ENCODE data around the gene MSX1. TPM values are rescaled to one million over a fixed set of nuclear protein-coding genes. Genes with fewer than 3 reads are reported as not detected.

Gene MSX1
- total RNA-seq, 1 donor from 2014 or later = not detected

DNA sequence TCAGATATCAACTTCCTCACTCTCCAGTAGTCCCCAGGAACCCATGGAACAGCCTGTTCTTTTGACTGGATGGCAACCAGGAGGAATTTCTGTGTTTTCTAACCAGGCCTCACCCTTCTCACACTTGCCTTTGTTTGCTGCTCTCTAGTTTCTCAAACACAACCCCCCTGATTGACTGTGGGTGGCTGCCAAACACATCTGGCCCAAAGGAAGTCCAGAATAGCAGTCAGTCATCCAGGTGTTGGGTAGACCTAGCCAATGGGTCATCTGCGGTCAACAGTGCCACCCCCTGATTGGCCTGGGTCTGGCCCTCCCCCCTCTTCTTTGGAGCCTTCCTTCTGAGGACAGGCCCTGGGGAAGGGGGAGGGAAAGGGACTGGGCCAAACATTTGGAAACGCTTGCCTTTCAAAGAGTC is 53.7 kb downstream of the MSX1 start:
- no peaks in the 10 kb centered on the region for H3K9me3 ChIP-seq (ENCODE audit: low read depth)
- no peak overlapping the region for H3K4me3 Mint-ChIP-seq
- no peaks in the 10 kb centered on the region for H3F3A ChIP-seq (ENCODE audit: low read depth)
- no peaks in the 10 kb centered on the region for H3K36me3 ChIP-seq
- no peaks in the 10 kb centered on the region for H3K36me3 Mint-ChIP-seq
- no peaks in the 10 kb centered on the region for H3K4me1 Mint-ChIP-seq
- no peaks in the 10 kb centered on the region for H3K79me2 ChIP-seq (ENCODE audit: low read depth)
- H4K20me1 ChIP-seq (ENCODE audit: low read depth) = no peaks in the 10 kb centered on the region
- H3K4me2 ChIP-seq = no peak overlapping the region
- H3K27ac ChIP-seq = no peak overlapping the region
- no peak overlapping the region for H2AFZ ChIP-seq (replicated peaks)
- no peak overlapping the region for H3K9ac ChIP-seq
- no peak overlapping the region for H3K27ac Mint-ChIP-seq
- H3K27me3 ChIP-seq = peaks cover 24% of the 10 kb centered on the region
- H3K4me1 ChIP-seq = no peaks in the 10 kb centered on the region
- no peak for DNase-seq (ENCODE audit: low spot score)
- H3K9me3 Mint-ChIP-seq = peaks cover 6% of the 10 kb centered on the region
- peaks cover 9% of the 10 kb centered on the region for H3K27me3 Mint-ChIP-seq (ENCODE audit: insufficient read depth, low read depth)
- H3K4me3 ChIP-seq = no peak overlapping the region
- no peak for TF ChIP-seq EZH2phosphoT487 (IDR thresholded peaks at IDR 0.05)
- TF ChIP-seq EZH2 (IDR thresholded peaks at IDR 0.05) = no peak
- TF ChIP-seq, protein P1, sequence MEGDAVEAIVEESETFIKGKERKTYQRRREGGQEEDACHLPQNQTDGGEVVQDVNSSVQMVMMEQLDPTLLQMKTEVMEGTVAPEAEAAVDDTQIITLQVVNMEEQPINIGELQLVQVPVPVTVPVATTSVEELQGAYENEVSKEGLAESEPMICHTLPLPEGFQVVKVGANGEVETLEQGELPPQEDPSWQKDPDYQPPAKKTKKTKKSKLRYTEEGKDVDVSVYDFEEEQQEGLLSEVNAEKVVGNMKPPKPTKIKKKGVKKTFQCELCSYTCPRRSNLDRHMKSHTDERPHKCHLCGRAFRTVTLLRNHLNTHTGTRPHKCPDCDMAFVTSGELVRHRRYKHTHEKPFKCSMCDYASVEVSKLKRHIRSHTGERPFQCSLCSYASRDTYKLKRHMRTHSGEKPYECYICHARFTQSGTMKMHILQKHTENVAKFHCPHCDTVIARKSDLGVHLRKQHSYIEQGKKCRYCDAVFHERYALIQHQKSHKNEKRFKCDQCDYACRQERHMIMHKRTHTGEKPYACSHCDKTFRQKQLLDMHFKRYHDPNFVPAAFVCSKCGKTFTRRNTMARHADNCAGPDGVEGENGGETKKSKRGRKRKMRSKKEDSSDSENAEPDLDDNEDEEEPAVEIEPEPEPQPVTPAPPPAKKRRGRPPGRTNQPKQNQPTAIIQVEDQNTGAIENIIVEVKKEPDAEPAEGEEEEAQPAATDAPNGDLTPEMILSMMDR (IDR thresholded peaks at IDR 0.05) = no peak

Other genes starting within 250 kb of the MSX1 start
- gene CYTL1, start 159.8 kb downstream of the MSX1 start, total RNA-seq (ENCODE audit: low replicate concordance) = 1.1 and 3.1 TPM in 2 replicates
- 2.5 and 2.6 TPM in 2 replicates for gene STK32B, start 191.8 kb downstream of the MSX1 start, total RNA-seq (ENCODE audit: low replicate concordance)

Measured in neural progenitor cell (in vitro differentiated cells).